Thyroid gland (tissue), 4 donors: Measurements from ENCODE around the gene GIMD1.

ENCODE experiments used
- POLR2A ChIP-seq, 2 donors: fragments of 450-650 bp; IDR thresholded peaks; one replicate each; pipeline ENCODE4 v1.6.1; 2017; ENCODE audit warnings: antibody characterized with exemption in 2 of 2, mild to moderate bottlenecking in 2 of 2, moderate library complexity in 1 of 2
- TF ChIP-seq, protein P1 (sequence below), 6 experiments: fragments of 200-600 bp in 3 of 6; fragments of 450-650 bp in 3 of 6; sonication (generic) in 3 of 6; IDR thresholded peaks; one replicate each; pipeline ENCODE4 v1.5.1; 2016 to 2019; ENCODE audit warnings: antibody characterized with exemption in 6 of 6, mild to moderate bottlenecking in 2 of 6, inconsistent platforms in 1 of 6, moderate library complexity in 1 of 6

DNA sequence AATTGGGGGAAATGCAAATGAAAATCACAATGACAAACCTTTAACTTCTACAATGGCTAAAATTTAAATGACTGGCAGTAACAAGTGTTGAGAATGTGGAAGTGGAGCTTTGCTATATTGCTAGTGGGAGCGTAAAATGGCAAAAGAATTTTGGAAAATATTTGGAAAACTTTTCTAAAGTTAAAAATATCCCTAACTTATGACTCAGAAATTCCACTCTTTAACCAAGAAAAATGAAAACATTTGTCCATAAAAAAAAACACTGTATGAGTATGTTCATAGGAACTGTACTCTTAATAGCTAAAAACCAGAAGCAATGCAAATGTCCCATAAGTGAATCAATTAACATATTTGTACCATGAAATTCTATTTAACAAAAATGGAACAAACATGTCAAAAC, 56.2 kb downstream of the GIMD1 start:
- TF ChIP-seq, protein P1, sequence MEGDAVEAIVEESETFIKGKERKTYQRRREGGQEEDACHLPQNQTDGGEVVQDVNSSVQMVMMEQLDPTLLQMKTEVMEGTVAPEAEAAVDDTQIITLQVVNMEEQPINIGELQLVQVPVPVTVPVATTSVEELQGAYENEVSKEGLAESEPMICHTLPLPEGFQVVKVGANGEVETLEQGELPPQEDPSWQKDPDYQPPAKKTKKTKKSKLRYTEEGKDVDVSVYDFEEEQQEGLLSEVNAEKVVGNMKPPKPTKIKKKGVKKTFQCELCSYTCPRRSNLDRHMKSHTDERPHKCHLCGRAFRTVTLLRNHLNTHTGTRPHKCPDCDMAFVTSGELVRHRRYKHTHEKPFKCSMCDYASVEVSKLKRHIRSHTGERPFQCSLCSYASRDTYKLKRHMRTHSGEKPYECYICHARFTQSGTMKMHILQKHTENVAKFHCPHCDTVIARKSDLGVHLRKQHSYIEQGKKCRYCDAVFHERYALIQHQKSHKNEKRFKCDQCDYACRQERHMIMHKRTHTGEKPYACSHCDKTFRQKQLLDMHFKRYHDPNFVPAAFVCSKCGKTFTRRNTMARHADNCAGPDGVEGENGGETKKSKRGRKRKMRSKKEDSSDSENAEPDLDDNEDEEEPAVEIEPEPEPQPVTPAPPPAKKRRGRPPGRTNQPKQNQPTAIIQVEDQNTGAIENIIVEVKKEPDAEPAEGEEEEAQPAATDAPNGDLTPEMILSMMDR (IDR thresholded peaks at IDR 0.05): no peak
- no peak for TF ChIP-seq POLR2A (IDR thresholded peaks at IDR 0.05)
